GM18507 (cell line): ENCODE data around the gene VSIG10L.

ENCODE experiments used
- DNase-seq: peaks from one replicate; pipeline ENCODE4 v3.0.0; 2011; ENCODE audit warnings: low read depth; ENCODE audit not compliant: insufficient read length; ENCODE audit errors: extremely low spot score
- FAIRE-seq: peaks from 2 replicates; lab custom pipeline; 2011; peaks lifted over from hg19 to GRCh38; lab: Jason Lieb, UNC

VSIG10L gene

DNA sequence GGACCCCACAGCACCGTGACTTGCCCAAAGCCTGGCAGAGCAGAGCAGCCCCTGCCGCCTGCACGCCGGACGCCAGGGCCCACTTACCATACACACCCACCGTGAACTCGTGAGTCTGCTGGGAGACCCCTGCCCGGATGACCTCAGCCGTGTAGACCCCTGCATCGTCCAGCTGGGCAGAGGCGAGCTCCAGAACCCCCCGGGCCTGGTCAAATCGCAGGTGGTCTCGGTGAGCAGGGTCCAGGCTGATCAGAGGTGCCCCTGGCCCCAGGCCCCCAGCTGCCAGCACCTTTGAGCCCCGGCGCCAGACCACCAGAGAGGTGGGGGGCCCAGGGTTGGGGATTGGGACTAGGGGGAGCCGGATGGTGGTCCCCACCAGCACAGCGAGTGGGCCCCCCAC is 873 bp downstream of the VSIG10L start:
- DNase-seq (no peak), FAIRE-seq (no peak)

DNA sequence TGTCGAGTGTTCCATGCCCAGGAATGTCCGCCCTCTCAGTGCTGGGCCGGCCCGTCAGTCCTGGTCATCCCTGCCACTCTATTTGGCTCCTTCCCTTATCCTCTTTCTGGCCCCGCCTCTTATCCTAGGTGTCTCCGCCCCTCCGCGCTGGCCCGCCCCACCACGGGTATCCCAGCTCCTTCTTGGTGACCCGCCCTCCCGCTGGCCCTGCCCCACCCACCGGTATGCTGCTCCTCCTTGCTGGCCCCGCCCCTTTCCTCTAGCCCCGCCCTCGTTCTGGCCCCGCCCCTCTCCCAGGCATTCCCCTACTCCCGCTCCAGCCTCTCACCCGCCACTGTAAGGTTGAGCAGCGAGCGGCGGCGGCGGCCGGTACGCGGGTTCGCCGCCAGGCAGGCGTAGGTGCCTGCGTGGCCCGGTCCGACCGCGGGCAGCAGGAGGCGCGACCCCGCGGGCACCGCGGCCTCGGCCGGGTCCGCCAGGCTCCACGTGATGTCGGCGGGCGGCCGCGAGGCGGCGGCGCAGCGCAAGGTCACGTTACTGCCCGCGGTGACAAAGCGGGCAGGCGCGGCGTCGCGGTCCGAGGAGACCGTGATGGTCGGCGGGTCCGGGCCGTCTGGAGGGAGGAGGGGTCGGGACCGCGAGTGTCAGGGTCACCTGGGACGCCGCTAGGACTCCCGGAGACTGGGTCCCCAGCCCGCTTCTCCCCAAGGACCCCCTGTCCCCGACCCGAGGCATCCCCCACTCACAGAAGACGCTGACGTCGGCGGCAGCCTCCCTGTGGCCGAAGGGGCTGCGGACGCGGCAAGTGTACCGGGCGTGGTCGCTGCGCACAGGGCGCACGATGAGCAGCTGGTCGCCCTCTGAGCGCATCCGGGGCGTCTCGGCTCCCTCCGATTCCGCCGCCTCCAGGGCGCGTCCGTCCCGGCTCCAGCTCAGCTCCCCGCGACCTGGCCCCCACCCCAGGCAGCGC is 2.0 kb downstream of the VSIG10L start:
- FAIRE-seq: peak; percentile 88

DNA sequence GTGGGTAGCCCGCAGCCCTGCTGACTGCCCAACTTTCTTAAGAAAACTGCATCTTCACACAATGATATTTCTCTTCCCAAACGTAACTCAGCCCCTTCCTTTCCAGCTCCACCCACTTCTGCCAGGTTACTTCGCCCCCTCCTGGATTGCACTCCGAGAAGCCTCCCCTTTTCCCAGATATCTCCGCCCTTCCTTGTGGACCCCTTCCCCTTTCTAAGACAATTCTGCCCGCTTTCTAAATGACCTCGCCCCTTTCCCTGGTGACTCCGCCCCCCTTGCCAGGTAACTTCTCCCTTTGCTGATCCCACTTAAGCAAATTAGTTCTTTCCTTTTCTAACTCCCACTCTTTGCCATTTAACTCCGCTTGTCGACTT is 2.6 kb downstream of the VSIG10L start:
- FAIRE-seq: no peak
- DNase-seq: no peak

More for the DNA sequence above, 2.0 kb downstream of the VSIG10L start:
- DNase-seq: peak; percentile 98

DNA sequence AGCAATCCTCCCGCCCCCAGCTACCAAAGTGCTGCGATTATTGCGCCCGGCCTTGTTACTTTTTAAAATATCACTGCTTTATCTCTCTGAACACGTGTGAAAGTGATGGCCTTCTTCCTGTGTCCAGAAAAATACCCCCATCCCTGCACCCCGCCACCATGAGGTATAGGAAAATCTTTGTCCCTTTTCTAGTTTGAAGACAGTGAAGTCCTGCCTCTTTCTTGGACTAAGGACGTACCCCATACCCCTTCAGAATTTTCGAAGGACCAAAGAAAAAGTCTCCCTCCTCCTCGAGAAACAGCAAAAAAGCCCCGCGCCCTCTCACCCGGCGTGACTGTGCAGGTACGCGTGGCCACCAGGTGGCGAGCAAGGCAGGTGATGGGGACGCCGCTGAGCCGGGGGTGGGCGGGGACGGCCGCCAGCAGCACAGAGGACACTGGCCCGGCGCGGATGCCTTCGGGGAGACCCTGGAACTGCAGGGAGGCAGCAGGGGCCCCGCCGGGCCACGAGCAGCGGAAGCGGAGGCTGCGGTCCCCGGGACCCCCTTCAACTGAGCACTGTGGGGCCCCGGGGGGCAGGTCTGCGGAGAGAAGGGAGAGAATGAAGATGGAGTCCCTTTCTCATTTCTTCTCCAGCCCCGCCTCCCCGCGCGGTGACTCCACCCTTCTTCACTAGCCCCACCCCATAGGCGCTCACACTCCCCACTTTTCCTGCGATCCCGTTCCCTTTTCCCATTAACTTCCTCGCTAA is 3.2 kb downstream of the VSIG10L start:
- DNase-seq (peak; percentile 87), FAIRE-seq (peak; percentile 87)

DNA sequence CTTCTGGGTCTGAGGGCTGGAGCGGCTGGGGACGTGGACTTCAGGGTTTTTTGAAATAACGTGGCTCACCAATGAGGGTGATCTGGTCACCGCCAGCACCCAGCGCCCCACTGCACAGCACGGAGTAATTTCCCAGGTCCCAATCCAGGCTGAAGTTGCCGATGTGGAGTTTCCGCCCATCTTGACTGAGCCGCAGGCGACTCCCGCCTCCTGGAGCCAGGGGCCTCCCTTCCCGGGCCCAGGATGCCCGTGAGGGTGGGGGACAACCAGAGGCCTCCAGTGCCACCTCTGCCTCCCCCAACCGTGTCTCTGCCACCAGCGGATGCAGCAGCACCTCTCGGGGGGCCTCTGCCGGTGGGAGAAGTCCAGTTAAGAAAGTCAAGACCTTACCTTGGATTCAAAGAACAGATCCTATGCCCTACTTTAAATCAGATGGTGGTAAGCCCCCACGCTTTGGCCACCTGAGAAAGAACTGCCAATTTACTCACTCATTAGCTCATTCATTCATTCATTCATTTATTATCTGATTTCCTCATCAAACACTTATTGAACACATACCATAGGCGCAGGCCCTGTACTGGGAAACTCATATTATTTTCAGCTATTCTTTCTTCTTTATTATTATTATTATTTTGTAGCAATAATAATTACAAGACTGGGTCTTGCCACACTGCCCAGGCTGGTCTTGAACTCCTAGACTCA is 3.9 kb downstream of the VSIG10L start:
- DNase-seq (no peak), FAIRE-seq (no peak)

DNA sequence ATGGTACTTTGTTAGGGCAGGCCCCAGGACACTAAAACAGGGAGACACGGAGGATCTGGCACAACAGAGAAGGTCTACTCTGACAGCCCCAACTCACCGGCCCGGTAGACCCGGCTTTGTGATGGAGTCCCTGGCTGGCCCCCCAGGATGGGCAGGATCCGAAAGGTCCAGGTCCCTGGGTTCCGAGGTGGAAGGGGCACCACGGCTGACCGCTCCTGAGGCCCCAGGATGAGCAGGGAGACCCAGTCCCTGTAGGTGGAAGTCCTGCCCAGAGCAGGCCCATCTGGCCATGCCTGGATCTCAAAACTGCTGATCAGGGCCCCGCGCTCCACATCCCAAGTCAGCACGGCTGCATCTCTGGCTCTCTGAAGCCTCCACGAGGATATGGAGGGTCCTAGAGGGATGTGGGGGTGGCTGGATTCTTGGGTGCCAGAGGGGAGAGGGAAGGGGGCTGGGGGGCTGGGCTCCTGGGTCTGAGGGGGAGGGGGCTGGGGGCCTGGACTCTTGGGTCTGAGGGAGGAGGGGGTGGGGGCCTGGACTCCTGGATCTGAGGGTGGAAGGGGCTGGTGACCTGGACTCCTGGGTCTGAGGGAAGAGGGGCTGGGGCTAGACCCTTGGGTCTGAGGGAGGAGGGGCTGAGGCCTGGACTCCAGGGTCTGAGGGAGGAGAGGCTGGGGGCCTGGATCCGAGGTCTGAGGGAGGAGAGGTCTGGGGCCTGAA is 4.6 kb downstream of the VSIG10L start:
- FAIRE-seq (no peak), DNase-seq (no peak)

DNA sequence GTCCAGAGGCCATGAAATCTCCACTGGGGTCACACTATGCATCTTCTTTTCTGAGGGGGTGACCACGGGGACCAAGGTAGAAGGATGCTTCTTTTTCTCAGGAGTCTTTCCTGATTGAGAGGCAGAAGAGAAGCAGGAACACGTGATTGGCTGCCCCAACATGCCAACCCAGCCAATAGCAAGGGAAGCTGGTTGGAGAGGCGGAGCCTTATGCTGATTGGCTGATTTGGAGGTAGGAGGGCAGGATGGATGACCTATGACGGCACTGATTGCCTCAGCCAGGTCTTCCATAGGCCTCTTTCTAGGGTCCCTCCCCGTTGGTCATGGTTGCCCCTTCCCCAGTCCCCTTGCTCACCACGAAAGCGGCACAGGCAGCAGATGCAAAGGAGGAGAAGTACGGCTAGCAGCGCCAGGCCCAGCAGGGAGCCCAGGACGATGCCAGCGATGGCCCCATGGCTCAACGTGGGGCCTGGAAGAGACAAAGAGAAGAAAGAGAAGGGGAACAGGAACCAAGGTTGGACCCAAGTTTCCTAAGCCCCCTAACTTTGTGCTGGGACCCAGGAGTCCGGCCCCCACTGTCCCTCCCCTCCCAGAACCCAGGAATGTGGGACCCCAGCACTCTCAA is 8.0 kb downstream of the VSIG10L start:
- DNase-seq (no peak), FAIRE-seq (no peak)

DNA sequence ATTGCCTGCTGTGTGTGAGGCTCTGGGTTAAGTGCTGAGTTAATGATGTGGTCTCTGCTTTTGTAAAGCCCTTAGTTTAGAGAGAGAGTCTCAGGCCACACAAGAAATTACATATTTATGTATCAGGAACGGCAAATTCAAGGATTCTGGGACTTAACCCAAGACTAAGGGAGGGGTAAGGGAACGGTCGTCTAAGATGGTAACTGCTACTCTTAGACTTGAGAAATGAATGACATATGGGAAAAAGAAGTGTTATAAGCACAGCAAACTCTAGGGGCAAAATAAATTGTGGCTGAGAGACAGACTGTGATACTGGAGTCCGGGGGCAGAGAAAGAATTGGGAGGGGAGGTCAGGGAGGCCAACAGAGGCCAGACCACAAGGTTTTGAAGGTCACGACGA is 10.2 kb downstream of the VSIG10L start:
- FAIRE-seq (no peak), DNase-seq (no peak)

DNA sequence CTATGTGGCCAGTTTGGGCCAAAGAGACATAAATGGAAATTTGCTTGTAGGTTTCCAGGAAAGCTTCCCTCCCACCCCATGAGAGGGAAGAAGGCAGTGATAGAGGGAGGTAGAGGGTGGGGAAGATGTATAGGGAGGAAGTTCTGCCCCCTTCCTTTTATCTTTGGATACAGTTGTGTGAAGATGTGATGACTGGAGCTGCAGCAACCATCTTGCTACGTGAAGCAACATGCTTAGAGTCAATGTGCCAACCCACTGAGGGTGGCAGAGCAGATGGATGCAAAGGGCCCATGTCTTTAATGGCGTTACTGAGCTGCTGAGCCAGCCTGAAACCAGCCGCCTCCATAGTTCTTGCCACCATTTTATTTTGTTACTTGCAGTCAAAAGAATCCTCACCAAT is 10.7 kb downstream of the VSIG10L start:
- FAIRE-seq: no peak

DNA sequence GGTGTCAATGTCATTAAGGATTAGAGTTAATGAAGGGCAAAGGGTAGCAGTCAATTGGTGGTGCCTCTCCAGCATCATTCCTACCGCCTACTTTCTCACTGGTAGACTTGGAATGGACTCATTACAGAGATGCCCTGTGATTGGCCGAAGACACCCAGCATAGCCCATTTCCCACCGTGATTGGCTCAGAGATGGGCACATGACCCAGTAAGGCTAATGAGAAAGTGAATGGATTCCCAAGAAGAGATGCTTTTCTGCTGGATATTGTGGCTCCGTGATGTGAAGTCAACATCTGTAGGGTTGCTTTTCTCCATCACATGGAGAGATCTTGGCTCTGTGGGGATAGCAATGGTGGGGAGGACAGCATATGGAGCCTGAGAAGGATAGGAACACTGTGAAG is 11.6 kb downstream of the VSIG10L start:
- FAIRE-seq: no peak

More for the DNA sequence above, 10.7 kb downstream of the VSIG10L start:
- DNase-seq: no peak

DNA sequence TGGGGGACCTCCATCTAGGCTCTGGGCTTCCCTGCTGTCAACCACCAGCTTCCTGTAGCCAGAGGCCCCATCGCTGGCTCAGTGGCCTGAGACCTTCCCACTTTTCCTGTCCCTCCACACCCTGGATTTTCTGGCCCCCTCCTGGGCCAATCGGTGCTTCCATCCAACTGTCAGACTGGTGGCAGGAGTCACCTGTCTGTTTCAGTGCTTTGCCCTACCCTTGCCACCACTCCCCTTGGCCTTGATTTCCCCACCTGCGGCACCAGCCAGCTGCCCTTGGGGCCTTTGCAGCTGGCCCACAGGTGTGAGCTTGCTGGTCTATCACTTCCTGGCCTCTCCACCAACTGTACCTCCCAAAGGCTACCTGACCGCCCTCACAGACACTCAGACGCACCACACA is 12.5 kb downstream of the VSIG10L start:
- FAIRE-seq (no peak), DNase-seq (no peak)

More for the DNA sequence above, 11.6 kb downstream of the VSIG10L start:
- DNase-seq: no peak

DNA sequence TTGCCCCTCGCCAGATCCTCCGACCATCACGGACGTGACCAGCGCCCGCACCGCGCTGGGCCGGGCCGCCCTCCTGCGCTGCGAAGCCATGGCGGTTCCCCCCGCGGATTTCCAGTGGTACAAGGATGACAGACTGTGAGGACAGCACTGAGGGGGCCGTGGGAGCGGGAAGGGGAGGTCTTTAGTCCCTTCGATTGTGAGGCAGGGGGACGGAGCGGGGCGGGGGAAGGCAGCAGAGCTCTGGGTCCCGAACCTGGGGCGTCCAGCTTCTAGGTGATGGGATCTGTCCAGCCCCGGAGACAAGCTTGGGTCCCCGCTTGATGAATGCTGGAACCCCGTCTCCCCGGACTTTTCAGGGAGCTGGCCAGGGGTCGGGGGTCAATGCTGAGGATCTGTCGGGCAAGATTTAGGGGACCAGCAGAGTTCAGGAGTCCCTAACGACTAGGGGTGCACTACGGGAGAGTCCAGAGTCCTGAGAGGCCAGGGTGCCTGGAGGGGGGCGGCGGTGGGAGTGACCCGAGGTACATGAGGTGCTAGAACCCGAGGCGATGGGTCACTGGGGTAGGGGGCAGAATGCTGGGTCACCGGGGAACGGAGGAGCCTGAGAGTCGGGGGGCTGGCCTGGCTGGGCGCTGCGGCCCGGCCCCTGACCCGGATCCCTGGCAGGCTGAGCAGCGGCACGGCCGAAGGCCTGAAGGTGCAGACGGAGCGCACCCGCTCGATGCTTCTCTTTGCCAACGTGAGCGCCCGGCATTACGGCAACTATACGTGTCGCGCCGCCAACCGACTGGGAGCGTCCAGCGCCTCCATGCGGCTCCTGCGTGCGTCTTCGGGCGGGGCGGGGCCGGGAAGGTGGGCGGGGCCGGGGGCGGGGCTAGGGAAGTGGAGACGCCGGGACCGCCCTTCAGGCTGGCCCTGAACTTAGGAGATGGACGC is 14.6 kb downstream of the VSIG10L start:
- DNase-seq: peak; percentile 59
- FAIRE-seq: no peak

DNA sequence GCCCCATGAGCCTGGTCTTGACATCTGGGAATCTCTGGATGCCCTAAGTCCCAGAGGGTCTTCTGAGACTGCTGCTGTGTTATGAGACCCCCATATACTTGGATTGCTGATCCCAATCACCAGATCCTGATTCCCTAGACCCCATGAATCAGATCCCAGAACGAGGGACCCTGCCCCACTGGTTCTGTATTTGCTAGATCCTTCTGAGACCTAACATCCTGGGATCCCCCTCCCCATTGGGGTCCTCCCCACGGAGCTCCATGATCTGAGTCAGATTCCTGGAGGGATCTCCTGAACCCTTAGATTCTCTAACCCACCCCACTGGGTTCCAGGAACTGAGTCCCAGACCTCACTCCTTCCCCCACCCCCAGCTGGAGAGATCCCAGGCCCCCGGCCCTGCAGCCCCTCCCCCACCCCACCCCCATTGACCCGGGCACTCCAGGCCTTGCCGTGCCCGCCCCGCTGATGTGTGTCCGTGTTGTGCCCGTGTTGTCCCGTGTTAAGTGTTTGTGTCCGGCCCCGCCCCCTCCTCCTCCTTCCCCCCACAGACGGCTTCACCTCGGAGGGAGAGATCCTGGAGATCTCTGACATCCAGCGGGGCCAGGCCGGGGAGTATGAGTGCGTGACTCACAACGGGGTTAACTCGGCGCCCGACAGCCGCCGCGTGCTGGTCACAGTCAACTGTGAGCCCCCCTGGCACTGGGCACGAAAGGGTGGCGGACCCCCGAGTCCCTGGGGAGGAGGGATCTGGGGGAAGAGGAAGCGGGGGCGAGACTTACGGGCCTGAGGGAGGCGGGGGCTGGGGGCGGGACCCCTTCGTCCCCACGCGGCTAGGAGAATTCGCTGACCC is 15.5 kb downstream of the VSIG10L start:
- DNase-seq (no peak), FAIRE-seq (no peak)

DNA sequence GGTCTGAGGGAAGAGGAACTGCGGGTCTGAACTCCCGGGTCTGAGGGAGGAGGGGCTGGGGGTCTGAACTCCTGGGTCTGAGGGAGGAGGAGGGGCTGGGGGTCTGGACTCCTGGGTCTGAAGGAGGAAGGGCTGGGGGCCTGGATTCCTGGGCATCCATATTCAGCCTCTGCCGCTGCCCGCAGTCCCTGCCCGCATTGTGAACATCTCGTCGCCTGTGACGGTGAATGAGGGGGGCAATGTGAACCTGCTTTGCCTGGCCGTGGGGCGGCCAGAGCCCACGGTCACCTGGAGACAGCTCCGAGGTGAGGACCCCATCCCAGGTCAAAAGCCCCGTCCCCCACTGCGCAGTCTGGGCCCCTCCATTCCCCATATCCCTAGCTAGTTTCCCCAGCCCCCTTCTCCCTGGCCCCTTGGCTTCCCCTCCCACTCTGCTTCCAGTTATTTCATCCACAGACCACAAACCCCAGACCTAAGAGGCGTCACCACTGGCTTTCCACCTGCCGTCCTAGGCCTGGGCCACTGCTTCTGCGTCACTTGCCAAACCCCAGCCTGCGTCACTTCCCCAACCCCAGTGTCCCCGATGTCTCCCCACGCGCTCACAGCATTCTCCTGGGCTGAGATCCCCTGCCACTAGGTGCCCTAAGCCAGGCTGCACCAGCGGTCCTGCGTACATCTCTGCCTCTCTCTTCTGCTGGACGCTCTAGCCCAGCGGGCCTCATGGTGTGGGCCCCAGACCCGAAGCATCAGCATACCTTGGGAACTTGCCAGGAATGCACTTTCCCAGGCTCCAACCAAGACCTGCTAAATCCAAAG is 16.6 kb downstream of the VSIG10L start:
- no peak for FAIRE-seq
- DNase-seq: no peak

DNA sequence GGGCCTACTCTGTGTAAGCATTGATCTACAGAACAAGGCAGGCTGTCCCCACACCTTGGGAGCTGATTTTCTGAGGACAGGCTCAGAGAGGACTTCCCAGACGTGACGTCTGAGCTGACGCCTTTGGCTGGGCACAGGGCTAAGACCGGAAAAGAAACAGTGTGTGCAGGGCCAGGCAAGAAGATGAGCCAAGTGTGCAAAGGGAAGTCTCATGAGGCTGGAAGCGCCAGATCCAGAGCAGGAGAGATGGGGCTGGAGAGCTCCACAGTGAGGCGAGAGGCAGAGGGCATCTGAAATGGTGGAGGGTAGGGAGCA is 17.8 kb downstream of the VSIG10L start:
- FAIRE-seq (no peak), DNase-seq (no peak)

DNA sequence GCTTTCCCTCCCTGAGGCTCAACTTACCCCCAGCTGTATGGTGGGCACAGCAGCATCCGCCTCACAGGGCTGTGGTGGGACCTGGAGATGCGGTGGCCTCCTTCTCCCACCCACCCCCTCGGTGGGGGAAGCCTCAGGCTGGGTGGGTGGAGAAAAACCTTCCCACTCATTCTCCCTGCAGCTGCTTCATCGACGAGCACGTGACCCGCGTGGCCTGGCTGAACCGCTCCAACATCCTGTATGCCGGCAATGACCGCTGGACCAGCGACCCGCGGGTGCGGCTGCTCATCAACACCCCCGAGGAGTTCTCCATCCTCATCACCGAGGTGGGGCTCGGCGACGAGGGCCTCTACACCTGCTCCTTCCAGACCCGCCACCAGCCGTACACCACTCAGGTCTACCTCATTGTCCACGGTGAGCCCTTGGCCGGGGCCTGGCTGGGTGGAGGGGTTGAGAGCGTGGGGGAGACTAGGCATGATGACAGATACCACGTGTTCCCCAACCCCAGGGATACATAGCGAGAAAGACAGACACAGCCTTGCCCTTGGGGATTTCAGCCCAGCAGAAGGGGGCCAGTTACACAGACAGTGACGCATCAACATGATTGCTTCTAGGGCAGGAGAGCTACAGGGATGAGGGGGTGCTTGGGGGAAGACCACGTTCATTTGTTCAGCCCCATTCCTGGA is 18.3 kb downstream of the VSIG10L start:
- FAIRE-seq: no peak

More for the DNA sequence above, 18.3 kb downstream of the VSIG10L start:
- no peak for DNase-seq
